ENCODE measurements around the gene CAV1.

Gene CAV1

DNA sequence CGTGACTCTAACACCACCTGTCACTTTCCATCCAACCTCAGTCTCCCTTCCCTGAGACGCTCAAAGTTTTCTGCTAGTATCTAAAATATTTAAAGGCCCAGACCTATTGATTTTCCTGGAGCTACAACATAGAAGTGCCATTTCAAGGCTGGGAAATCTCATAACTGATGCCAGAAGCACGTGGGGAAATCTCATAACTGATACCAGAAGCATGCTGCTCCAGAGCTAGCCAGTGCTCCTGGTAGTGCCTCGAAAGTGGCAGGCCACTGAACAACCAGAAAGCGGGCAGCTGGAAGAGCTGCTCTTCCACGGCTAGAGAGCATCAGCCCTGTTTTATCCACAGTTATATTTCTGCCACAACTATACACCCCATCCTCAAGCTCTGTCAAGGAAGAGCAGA, 72.5 kb downstream of the CAV1 start:
- FAIRE-seq (no peak), DNase-seq (ENCODE audit: insufficient read length, low spot score) (no peak)

DNA sequence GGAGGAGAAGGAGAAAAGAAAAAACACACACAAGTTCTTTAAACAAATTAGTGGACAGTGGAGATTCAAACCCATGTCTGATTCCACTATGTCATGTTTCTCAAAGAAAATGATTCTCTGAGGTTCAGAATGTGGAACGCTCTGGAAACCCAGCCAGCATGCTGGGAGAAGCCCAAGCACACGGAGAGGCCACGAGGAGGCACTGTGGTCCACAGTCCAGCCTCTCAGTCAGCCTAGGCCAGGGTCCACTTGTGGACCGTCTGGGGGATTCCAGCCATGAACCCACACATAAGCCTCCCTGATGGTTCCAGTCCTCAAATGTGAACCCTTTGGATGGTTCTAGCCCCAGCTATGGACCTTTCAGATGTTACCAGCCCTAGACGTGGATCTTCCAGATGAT, 73.4 kb downstream of the CAV1 start:
- no peak for DNase-seq (ENCODE audit: insufficient read length, low spot score)
- no peak for FAIRE-seq

DNA sequence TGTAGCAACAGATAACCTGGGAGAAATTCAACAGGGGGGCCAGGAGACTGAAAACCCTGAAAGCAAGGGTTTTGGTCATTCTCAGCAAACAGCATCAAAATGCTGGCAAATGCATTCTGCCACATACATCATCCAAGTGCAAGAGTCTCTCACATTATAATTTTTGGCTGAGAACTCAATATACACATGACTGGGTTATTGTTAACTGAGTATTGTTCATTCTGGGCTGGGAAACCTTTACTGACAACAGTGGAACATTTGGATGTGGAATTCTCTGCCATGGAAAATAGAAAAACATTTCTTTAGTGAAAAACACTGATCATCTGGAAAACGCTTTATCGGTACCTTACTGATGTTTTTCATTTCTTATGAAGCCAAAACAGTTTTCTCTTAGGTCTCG, 74.0 kb downstream of the CAV1 start:
- DNase-seq (ENCODE audit: insufficient read length, low spot score) (no peak), FAIRE-seq (no peak)

DNA sequence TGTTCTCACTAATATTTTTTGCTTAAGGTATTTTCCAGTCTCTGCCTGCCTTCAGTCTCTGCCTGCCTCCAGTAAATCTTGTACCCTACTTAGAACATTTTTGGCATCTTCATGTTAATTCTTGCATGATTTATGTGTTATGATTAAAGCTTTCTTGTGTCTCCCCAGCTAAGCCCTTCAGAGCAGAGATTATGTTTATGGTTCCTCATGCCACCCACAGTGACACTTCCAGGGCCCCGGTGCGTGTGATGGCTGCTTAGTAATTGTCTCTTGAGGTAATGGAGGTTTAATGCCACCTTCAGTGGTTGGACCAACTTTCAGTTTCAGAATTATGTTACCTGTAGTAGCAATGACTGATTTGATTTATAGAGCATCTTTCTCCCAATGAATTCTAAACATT, 76.6 kb downstream of the CAV1 start:
- DNase-seq (ENCODE audit: insufficient read length, low spot score): no peak
- no peak for FAIRE-seq

DNA sequence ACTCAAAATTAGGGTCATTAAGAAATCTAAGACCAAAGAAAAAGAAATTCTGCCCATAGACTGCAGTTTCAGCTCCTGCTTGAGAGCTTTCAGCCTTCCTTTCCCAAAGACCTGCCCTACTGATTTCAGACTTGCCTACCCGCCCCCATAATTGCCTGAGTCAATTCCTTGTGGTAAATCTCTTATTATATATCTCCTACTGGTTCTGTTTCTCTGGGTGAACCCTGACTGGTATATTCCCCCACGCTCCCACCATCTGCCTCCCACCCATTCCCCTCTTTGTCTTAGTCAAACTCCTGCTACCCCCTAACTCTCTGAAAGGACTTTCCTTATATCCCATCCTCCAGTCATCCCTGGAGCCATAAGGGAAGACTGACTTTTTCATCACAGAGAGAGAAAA, 82.5 kb downstream of the CAV1 start:
- no peak for FAIRE-seq
- DNase-seq (ENCODE audit: insufficient read length, low spot score): no peak

DNA sequence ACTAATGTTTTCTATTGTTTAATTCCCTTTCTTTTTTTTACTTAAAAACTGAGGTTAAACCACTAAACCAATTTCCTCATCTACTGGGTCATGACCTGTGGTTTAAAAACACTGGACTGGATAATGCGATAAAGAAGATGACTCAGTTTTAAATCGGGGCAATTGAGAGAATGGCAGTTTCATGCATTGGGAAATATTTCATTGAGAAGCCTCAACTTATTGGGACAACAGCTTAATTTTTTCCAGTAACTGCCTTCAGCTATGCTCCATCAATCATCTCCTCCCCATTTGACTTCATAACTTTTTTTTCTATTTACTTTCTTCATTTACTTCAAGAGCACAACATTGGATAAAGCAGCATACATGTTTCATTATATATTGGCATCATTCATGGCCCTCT, 85.4 kb downstream of the CAV1 start:
- DNase-seq (ENCODE audit: insufficient read length, low spot score) (no peak), FAIRE-seq (no peak)

DNA sequence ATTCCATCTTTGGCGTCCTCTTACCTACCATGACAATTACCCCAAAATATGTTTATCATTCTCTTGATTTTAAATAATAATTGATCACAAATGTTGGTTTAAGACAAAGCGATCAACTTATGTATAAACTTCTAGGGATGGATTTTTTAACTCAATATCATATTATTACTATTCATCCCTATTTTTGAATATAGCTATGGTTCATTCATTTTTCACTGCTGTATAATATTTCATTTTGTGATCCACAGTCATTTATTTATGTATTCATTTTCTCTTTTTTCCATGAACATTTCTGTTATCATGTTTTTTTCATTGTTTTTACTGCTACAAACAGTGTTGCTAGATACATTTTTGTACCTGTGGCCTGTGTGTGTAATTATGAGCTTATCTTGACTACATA, 85.9 kb downstream of the CAV1 start:
- no peak for DNase-seq (ENCODE audit: insufficient read length, low spot score)
- no peak for FAIRE-seq
